Nasal cavity respiratory epithelium epithelial cell of viscerocranial mucosa (primary cell): ENCODE results near the gene HEXB. TPM values are rescaled to one million over a fixed set of nuclear protein-coding genes. Genes with fewer than 3 reads are reported as not detected.

Source experiments
- total RNA-seq: library from RNA; depleted of rRNA; stranded (reverse); fragments of >200 nt; gene quantifications from 2 replicates; pipeline ENCODE4 v1.2.3, GENCODE V29; 2014

HEXB gene
- 197 and 202 TPM in 2 replicates for total RNA-seq

DNA sequence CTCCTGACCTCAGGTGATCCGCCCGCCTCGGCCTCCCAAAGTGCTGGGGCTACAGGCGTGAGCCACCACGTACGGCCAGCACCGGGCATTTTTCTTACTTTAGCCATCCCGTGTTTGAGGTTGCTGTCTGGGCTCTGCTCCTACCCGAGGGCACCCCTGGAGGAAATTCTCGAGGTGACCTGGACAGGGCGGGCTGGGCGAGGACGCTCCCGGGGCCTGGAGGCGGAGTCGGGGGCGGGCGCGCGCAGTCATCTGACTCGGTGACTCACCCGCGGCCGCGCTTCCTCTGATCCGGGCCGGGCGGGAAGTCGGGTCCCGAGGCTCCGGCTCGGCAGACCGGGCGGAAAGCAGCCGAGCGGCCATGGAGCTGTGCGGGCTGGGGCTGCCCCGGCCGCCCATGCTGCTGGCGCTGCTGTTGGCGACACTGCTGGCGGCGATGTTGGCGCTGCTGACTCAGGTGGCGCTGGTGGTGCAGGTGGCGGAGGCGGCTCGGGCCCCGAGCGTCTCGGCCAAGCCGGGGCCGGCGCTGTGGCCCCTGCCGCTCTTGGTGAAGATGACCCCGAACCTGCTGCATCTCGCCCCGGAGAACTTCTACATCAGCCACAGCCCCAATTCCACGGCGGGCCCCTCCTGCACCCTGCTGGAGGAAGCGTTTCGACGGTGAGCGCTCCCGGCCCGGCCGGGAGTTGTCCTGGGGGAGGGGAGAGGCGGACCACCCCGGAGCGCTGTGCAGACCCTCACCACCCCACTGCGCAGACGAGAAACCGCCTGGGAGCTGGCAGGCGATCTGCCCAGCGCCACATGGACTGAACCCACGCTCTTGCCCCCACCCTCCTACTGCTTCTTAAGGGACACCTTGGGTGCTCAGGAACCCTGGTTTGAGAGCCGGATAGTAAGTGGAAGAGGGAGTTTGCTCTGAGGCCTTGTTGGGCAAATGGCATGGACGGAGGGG is at the start of gene HEXB:
Gene HEXB (plus strand): TSS at position 334 of the 952 bp plus-strand sequence. CDS start 28 bp downstream, at position 362.

DNA sequence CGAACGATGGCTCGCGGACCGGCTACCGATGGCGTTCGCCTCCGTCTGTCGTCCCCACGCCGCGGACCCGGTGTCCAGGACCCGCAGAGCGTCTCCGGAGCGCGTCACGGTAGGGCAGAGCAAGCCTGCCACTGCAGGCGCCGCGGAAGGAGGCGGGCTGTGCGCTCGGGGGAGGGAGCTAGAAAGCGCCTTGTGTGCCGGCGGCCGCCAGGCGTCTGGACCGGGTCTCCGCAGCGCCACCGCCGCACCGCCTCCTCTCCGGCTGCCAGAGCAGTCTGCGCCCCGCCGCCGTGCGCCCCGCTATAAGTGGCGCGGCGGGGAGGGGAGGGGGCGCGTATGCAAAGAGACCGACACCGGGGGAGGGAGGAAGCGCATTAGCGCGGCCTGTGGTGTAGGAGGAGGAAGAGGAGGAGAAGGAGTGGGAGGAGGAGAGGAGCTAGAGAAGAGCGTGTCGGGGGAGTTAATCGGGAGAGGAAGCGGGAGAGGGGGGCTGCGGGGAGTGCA is 44.5 kb upstream of the HEXB start, which contains the start of gene ENC1:
Gene ENC1 (minus strand): TSS at position 279 of the 504 bp plus-strand sequence. CDS start 4,243 bp downstream, outside the sequence.

DNA sequence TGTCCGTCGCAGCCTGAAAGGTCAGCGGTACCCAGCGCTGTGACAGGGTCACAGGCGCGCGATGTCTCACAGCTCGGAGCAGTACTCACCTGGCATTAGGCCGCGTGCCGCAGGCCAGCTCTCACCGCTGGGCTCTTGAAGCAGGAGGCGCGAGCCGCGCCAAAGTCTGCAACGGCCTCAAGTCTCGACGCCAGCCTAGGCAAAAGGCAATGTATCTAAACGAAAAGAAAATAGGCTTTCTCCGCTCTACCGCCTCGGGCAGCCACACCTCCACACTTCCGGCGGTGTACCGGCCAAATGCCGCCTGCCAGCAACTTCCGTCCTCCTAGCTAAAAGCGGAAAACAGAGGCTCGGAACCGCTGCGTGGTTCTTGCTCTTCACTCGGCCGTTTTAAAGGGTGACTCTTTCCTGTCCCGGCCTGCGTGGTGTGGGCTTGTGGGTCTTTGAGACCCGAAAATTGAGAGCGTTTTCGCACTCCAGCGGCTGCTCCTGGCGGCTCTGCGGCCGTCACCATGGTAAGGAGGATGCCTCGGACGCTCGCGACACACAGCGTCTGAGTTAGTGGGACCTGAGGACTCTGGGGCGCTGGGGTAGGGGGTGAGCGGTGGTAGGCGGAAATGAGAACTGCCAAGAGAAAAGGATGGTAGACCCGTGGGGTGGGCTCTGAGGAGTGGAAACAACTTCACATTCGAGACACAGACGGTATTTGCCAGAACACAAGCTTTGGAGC is 82.0 kb downstream of the HEXB start, which contains the start of the genes GFM2 and NSA2:
Gene GFM2 (minus strand): TSS at position 269 of the 730 bp plus-strand sequence. CDS start 3,375 bp downstream, outside the sequence.
Gene NSA2 (plus strand): TSS at position 401 of the 730 bp plus-strand sequence. CDS start 112 bp downstream, at position 513.

Other genes with a start within 250 kb of the HEXB start
- gene ENC1, start 44.5 kb upstream of the HEXB start, total RNA-seq, result 9.2 and 23.6 TPM in 2 replicates
- gene GFM2, start 81.9 kb downstream of the HEXB start, total RNA-seq, result 57.1 and 71.3 TPM in 2 replicates
- 128 and 151 TPM in 2 replicates for gene NSA2, start 82.0 kb downstream of the HEXB start, total RNA-seq
- 17.3 and 41.7 TPM in 2 replicates for gene FAM169A, start 181.2 kb downstream of the HEXB start, total RNA-seq